Keratinocyte (primary cell): Measurements from ENCODE around the gene RPRD1B.
"Not testable (repeated sequence)": the region's sequence is repeated elsewhere in the genome, so short reads cannot be mapped to it uniquely, and the experiment has no call there.

Experiments used
- CTCF ChIP-seq, 3 experiments: IDR thresholded peaks in 1 of 3; conservative IDR thresholded peaks in 1 of 3; optimal IDR thresholded peaks in 1 of 3; 2 replicates in 2 of 3; 3 replicates in 1 of 3; pipeline versions ENCODE3 to v1.5.1; 2011; ENCODE audit warnings: low read length in 3 of 3, mild to moderate bottlenecking in 3 of 3, moderate library complexity in 2 of 3, control low read depth in 1 of 3, inconsistent platforms in 1 of 3; ENCODE audit not compliant: insufficient read depth in 2 of 3; ENCODE audit errors: extremely low read depth in 1 of 3
- EZH2 ChIP-seq: IDR thresholded peaks from one replicate; pipeline ENCODE4 v1.6.1; 2012; ENCODE audit warnings: inconsistent platforms, mild to moderate bottlenecking, low read length, moderate library complexity

DNA sequence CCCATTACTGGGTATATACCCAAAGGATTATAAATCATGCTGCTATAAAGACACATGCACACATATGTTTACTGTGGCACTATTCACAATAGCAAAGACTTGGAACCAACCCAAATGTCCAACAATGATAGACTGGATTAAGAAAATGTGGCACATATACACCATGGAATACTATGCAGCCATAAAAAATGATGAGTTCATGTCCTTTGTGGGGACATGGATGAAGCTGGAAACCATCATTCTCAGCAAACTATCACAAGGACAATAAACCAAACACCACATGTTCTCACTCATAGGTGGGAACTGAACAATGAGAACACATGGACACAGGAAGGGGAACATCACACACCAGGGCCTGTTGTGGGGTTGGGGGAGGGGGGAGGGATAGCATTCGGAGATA is 73.8 kb downstream of the RPRD1B start:
- TF ChIP-seq CTCF (optimal IDR thresholded peaks at IDR 0.05 in 1 of 3, IDR thresholded peaks at IDR 0.05 in 1 of 3, conservative IDR thresholded peaks at IDR 0.05 in 1 of 3; ENCODE audit: extremely low read depth in 1 of 3, insufficient read depth in 2 of 3, low read length in 3 of 3); EZH2: not testable (repeated sequence)
